Measurements from ENCODE around the gene HHAT. TPM values are rescaled to one million over a fixed set of nuclear protein-coding genes. Genes with fewer than 3 reads are reported as not detected.

The HHAT gene
- total and polyA plus RNA-seq, 2 of the 13 experiments (the other 11 are each of a cell fraction or from before 2014, with no cell fraction given): 2.6 to 4.9 TPM

- no peak for TF ChIP-seq ZBTB2 (CRISPR knock-in tag; IDR thresholded peaks at IDR 0.05; ENCODE audit: low read depth)
Measured at GRCh38 chr1:210607361-210607760, 278.7 kb downstream of the HHAT start (continued).

GRCh38 chr1:210608767-210609166 is 280.1 kb downstream of the HHAT start:
- ChIA-PET CTCF (ENCODE audit: low intra/inter-chr PET ratio, low total read pairs) (no interaction called here), POLR2A (no interaction called here)
- no TSS peak for BruUV-seq (replicated peaks)
- H3K27me3 ChIP-seq (ENCODE audit: control insufficient read depth in 1 of 2, insufficient read depth in 2 of 2, low read length in 2 of 2): no peaks in the 10 kb centered on the region
- in situ Hi-C loops (cut with HindIII; ENCODE audit: extremely low pct_ligation_motif_present, low pct_unique_long_range_greater_than_20kb) (no loop called here), intact Hi-C loops (cut with micrococcal nuclease; ENCODE audit: unreplicated experiment) (no loop called here)
- H3K79me2 ChIP-seq (ENCODE audit: insufficient read depth, low read length): no peaks in the 10 kb centered on the region
- FAIRE-seq (no peak), ATAC-seq (no peak), DNase-seq (ENCODE audit: low spot score) (no peak)
- H3K36me3 ChIP-seq (replicated peaks in 1 of 2; ENCODE audit: control insufficient read depth in 1 of 2, insufficient read depth in 2 of 2, low read length in 2 of 2): no peaks in the 10 kb centered on the region
- no peak for TF ChIP-seq ZSCAN22 (CRISPR knock-in tag; IDR thresholded peaks at IDR 0.05)
- TF ChIP-seq MIXL1 (CRISPR knock-in tag; IDR thresholded peaks at IDR 0.05): no peak
- TF ChIP-seq ZNF674 (CRISPR knock-in tag; IDR thresholded peaks at IDR 0.05; ENCODE audit: low read depth): no peak
- TF ChIP-seq SIX4 (CRISPR knock-in tag; IDR thresholded peaks at IDR 0.05): no peak
- TF ChIP-seq ZNF460 (CRISPR knock-in tag; IDR thresholded peaks at IDR 0.05; ENCODE audit: borderline replicate concordance): no peak
- TF ChIP-seq E2F1 (CRISPR knock-in tag; IDR thresholded peaks at IDR 0.05): no peak
- no peak for TF ChIP-seq TAF15 (IDR thresholded peaks at IDR 0.05; ENCODE audit: low read depth, low read length, poor library complexity, severe bottlenecking)
- no peak for TF ChIP-seq ZMAT3 (CRISPR knock-in tag; conservative IDR thresholded peaks at IDR 0.05)
- no peak for TF ChIP-seq ZNF225 (CRISPR knock-in tag; IDR thresholded peaks at IDR 0.05)
- no peaks in the 10 kb centered on the region for H3K4me1 ChIP-seq (ENCODE audit: insufficient read depth, low read length)
- WGBS (ENCODE audit: low lambda C conversion rate): 40% methylated on average over 5 of the region's 5 CpGs
- no peak overlapping the region for H3K9ac ChIP-seq (ENCODE audit: insufficient read depth, low read depth, low read length)
- no peak overlapping the region for H3K4me3 ChIP-seq (replicated peaks in 1 of 3; ENCODE audit: insufficient read depth in 1 of 3, low read depth in 2 of 3, low read length in 3 of 3)
- no peaks in the 10 kb centered on the region for H4K20me1 ChIP-seq (ENCODE audit: insufficient read depth, low read length)
- H3K4me2 ChIP-seq (ENCODE audit: low read depth, low read length): no peak overlapping the region
- no peak overlapping the region for H2AFZ ChIP-seq (ENCODE audit: low read length)
- H3K27ac ChIP-seq (ENCODE audit: extremely low read length, insufficient read depth, low read length): no peak overlapping the region
- H3K9me3 ChIP-seq (ENCODE audit: low read length): no peaks in the 10 kb centered on the region
